Measurements from ENCODE around the gene IQCF5. TPM values are rescaled to one million over a fixed set of nuclear protein-coding genes. Genes with fewer than 3 reads are reported as not detected.

Gene IQCF5
- total RNA-seq, 1 donor: not detected

DNA sequence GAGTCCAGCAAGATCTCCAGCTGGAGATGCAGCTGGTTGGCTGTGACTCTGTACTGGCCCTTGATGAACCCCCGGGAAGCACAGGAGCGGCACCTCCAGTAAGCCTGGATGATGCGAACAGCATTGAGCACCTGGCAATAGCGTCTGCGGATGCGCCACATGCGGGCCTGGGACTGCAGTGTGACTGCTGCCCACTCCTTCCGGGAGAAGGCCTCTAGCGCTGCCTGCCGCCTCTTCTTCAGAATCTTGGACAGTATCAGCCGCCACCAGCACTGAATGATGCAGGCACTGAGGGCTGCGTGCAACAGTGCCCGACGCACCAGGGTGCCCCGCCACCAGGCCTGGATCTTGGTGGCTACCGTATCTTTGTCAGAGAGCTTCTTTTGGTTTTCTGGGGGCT is 19.5 kb upstream of the IQCF5 start:
- no peak overlapping the region for H3K4me2 ChIP-seq (ENCODE audit: insufficient read depth, low read length)
- H3K36me3 ChIP-seq (ENCODE audit: insufficient read depth, low read length): no peaks in the 10 kb centered on the region
- no peaks in the 10 kb centered on the region for H3K27me3 ChIP-seq (ENCODE audit: insufficient read depth, low read length)
- H4K20me1 ChIP-seq (ENCODE audit: insufficient read depth, low read length): no peaks in the 10 kb centered on the region
- H2AFZ ChIP-seq (ENCODE audit: low read length): no peak overlapping the region
- no peaks in the 10 kb centered on the region for H3K9me3 ChIP-seq (ENCODE audit: low read depth, low read length)
- no peaks in the 10 kb centered on the region for H3K4me1 ChIP-seq (ENCODE audit: insufficient read depth, low read length)
- TF ChIP-seq, protein P1, sequence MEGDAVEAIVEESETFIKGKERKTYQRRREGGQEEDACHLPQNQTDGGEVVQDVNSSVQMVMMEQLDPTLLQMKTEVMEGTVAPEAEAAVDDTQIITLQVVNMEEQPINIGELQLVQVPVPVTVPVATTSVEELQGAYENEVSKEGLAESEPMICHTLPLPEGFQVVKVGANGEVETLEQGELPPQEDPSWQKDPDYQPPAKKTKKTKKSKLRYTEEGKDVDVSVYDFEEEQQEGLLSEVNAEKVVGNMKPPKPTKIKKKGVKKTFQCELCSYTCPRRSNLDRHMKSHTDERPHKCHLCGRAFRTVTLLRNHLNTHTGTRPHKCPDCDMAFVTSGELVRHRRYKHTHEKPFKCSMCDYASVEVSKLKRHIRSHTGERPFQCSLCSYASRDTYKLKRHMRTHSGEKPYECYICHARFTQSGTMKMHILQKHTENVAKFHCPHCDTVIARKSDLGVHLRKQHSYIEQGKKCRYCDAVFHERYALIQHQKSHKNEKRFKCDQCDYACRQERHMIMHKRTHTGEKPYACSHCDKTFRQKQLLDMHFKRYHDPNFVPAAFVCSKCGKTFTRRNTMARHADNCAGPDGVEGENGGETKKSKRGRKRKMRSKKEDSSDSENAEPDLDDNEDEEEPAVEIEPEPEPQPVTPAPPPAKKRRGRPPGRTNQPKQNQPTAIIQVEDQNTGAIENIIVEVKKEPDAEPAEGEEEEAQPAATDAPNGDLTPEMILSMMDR (IDR thresholded peaks at IDR 0.05; ENCODE audit: extremely low read depth, low read depth, low read length): no peak
- H3K4me3 ChIP-seq (ENCODE audit: insufficient read depth, low read length): no peak overlapping the region
- DNase-seq (ENCODE audit: insufficient read length, low spot score, missing footprints): no peak
- H3K27ac ChIP-seq (ENCODE audit: low read depth, low read length): no peak overlapping the region
- H3K79me2 ChIP-seq (ENCODE audit: insufficient read depth, low read length): no peaks in the 10 kb centered on the region

DNA sequence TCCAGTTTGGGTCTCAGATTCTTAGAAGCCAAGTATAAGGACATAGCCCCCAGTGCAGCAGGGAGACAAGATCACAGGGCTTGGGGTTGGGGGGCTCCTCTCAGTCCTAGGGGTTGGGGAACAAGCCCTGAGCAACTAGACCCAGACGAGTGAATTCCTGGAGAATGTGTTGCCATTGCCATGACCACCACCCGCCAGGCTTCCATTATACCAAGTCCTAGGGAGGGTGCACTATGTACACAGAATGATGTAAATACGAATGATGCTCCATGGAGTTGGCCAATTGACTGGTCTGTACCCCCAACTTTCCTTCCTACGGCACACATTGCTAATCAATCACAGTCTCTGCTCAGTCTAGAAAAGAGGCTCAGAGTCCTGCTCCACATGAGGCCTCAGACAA is 19.0 kb upstream of the IQCF5 start:
- Histone ChIP-seq H3K36me3 (ENCODE audit: insufficient read depth, low read length) (no peaks in the 10 kb centered on the region), H3K4me3 (ENCODE audit: insufficient read depth, low read length) (no peak overlapping the region), H4K20me1 (ENCODE audit: insufficient read depth, low read length) (no peaks in the 10 kb centered on the region), H3K79me2 (ENCODE audit: insufficient read depth, low read length) (no peaks in the 10 kb centered on the region), H2AFZ (ENCODE audit: low read length) (no peak overlapping the region), H3K9me3 (ENCODE audit: low read depth, low read length) (no peaks in the 10 kb centered on the region), H3K27ac (ENCODE audit: low read depth, low read length) (no peak overlapping the region), H3K4me1 (ENCODE audit: insufficient read depth, low read length) (no peaks in the 10 kb centered on the region), H3K4me2 (ENCODE audit: insufficient read depth, low read length) (no peak overlapping the region), H3K27me3 (ENCODE audit: insufficient read depth, low read length) (no peaks in the 10 kb centered on the region)
- TF ChIP-seq, protein P1 (IDR thresholded peaks at IDR 0.05; ENCODE audit: extremely low read depth, low read depth, low read length): no peak
- no peak for DNase-seq (ENCODE audit: insufficient read length, low spot score, missing footprints)

DNA sequence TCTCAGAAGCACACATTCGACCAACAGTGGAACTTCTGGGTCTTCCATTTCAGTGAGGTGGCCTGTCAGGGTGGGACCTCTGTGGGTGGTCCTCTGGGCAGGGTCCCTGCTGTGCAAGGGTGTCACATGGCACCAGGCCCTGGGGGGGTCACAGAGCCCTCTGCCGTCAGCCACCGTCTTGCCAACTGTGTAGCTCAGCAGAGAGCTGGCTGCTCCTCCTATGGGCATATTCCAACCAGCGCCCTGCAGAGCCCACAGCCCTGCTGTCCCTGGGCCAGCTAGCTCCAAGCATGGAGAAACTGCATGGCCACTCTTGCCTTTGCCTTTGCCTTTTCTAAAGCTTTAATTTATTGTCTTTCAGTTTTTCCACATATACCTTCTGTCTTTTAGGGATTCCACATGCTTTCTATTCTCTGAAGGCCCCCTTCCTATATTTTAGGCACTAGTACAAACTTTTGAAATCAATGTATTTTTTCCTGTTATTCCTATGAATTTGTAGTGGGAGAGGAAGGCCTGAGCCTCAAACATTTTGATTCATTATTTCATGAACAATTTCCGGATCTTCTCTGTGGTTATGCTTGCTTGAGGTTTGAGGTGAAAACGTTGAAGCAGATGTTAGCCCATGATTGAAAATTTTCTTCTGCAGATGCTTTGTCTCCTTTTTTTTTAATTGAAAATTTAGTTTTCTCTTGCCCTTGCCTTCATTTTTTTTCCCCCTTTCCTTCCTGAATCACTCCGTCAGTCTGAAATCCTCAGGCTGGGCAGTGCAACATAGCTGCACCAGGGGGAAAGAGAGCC is 16.0 kb upstream of the IQCF5 start:
- TF ChIP-seq, protein P1 (IDR thresholded peaks at IDR 0.05; ENCODE audit: extremely low read depth, low read depth, low read length): no peak

DNA sequence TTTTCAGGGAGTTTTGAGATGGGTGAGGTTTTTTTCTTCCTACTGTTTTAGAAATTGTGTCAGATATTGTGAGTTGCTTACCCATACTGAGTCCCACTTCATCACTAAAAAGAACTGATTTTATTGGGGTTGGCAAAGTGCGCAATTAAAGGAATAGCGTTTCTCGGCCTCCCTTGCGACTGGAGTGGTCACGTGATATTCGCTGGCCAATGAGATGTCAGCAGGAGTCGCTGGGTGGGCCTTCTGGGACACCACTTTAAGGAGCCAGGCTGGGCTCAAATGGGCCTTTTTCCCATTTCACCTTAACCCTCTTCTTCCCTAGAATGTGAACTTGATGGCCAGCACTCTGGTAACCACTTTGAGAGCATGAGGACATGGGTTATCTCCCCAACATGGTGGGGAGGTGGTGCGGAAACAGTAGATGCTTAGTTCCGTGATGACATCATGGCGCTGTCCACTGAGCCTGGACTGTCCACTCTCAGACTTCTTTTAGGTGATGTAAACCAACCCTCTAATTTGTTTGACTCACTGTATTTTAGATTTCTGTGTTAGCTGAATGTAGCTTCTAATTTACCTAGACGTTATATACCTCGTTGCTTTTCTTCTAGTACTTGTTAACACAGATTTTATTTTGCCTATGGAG is 13.2 kb upstream of the IQCF5 start:
- Histone ChIP-seq H2AFZ (ENCODE audit: low read length) (no peak overlapping the region), H3K9me3 (ENCODE audit: low read depth, low read length) (no peaks in the 10 kb centered on the region), H3K4me1 (ENCODE audit: insufficient read depth, low read length) (no peaks in the 10 kb centered on the region), H3K36me3 (ENCODE audit: insufficient read depth, low read length) (no peaks in the 10 kb centered on the region), H3K79me2 (ENCODE audit: insufficient read depth, low read length) (no peaks in the 10 kb centered on the region), H3K4me2 (ENCODE audit: insufficient read depth, low read length) (no peak overlapping the region), H3K27me3 (ENCODE audit: insufficient read depth, low read length) (peaks cover 5% of the 10 kb centered on the region), H3K27ac (ENCODE audit: low read depth, low read length) (no peak overlapping the region), H4K20me1 (ENCODE audit: insufficient read depth, low read length) (no peaks in the 10 kb centered on the region), H3K4me3 (ENCODE audit: insufficient read depth, low read length) (no peak overlapping the region)
- no peak for DNase-seq (ENCODE audit: insufficient read length, low spot score, missing footprints)
- TF ChIP-seq, protein P1 (IDR thresholded peaks at IDR 0.05; ENCODE audit: extremely low read depth, low read depth, low read length): no peak

More for the DNA sequence above, 16.0 kb upstream of the IQCF5 start:
- Histone ChIP-seq H3K79me2 (ENCODE audit: insufficient read depth, low read length) (no peaks in the 10 kb centered on the region), H2AFZ (ENCODE audit: low read length) (no peak overlapping the region), H4K20me1 (ENCODE audit: insufficient read depth, low read length) (no peaks in the 10 kb centered on the region), H3K9me3 (ENCODE audit: low read depth, low read length) (no peaks in the 10 kb centered on the region), H3K4me3 (ENCODE audit: insufficient read depth, low read length) (no peak overlapping the region), H3K27me3 (ENCODE audit: insufficient read depth, low read length) (no peaks in the 10 kb centered on the region), H3K4me1 (ENCODE audit: insufficient read depth, low read length) (no peaks in the 10 kb centered on the region), H3K27ac (ENCODE audit: low read depth, low read length) (no peak overlapping the region), H3K36me3 (ENCODE audit: insufficient read depth, low read length) (no peaks in the 10 kb centered on the region), H3K4me2 (ENCODE audit: insufficient read depth, low read length) (no peak overlapping the region)
- no peak for DNase-seq (ENCODE audit: insufficient read length, low spot score, missing footprints)

Data from osteoblast (primary cell).